ENCODE data around the gene CACNA1G. TPM values are rescaled to one million over a fixed set of nuclear protein-coding genes. Genes with fewer than 3 reads are reported as not detected.

The CACNA1G gene
- total and polyA plus RNA-seq, 2 experiments from 2014 or later, result 3.5 to 4.8 TPM

GRCh38 chr17:50668838-50669581 lies 108.5 kb downstream of the CACNA1G start:
- H3K9me2 ChIP-seq (replicated peaks; ENCODE audit: insufficient read depth), result no peaks in the 10 kb centered on the region
- DNase-seq (ENCODE audit: low spot score), result no peak
- no peaks in the 10 kb centered on the region for H3K9me3 ChIP-seq (ENCODE audit: low read depth)
- no peak for TF ChIP-seq EZH2 (IDR thresholded peaks at IDR 0.05; ENCODE audit: borderline replicate concordance)
- no peak for TF ChIP-seq CTCF (IDR thresholded peaks at IDR 0.05; ENCODE audit: poor library complexity)
- TF ChIP-seq EZH2phosphoT487 (IDR thresholded peaks at IDR 0.05; ENCODE audit: low read depth, severe bottlenecking, unreplicated experiment), result no peak
- no peak overlapping the region for H3K4me3 ChIP-seq
- no peak overlapping the region for H2AFZ ChIP-seq
- H3K79me2 ChIP-seq, result no peaks in the 10 kb centered on the region
- no peak overlapping the region for H3K4me2 ChIP-seq
- H3K36me3 ChIP-seq (replicated peaks; ENCODE audit: insufficient read depth, low read depth), result no peaks in the 10 kb centered on the region
- H4K20me1 ChIP-seq (ENCODE audit: insufficient read depth, poor library complexity, severe bottlenecking), result no peaks in the 10 kb centered on the region
- H3K27ac ChIP-seq, result no peak overlapping the region
- WGBS (ENCODE audit: low lambda C conversion rate, missing lambda C conversion rate), result 93% methylated on average over 9 of the region's 9 CpGs
- no peaks in the 10 kb centered on the region for H3K27me3 ChIP-seq
- H3K4me1 ChIP-seq (ENCODE audit: insufficient read depth), result peaks cover 7% of the 10 kb centered on the region

- TF ChIP-seq CTCF (IDR thresholded peaks at IDR 0.05; ENCODE audit: poor library complexity) (no peak), EZH2phosphoT487 (IDR thresholded peaks at IDR 0.05; ENCODE audit: low read depth, severe bottlenecking, unreplicated experiment) (no peak), EZH2 (IDR thresholded peaks at IDR 0.05; ENCODE audit: borderline replicate concordance) (no peak)
- peaks cover 7% of the 10 kb centered on the region for H3K4me1 ChIP-seq (ENCODE audit: insufficient read depth)
- H3K9me2 ChIP-seq (replicated peaks; ENCODE audit: insufficient read depth), result no peaks in the 10 kb centered on the region
- H3K27me3 ChIP-seq, result no peaks in the 10 kb centered on the region
- H3K4me3 ChIP-seq, result no peak overlapping the region
- H3K4me2 ChIP-seq, result no peak overlapping the region
- no peak for DNase-seq (ENCODE audit: low spot score)
- H3K36me3 ChIP-seq (replicated peaks; ENCODE audit: insufficient read depth, low read depth), result no peaks in the 10 kb centered on the region
- WGBS (ENCODE audit: low lambda C conversion rate, missing lambda C conversion rate), result 95% methylated on average over 5 of the region's 5 CpGs
- H3K79me2 ChIP-seq, result no peaks in the 10 kb centered on the region
- H3K9me3 ChIP-seq (ENCODE audit: low read depth), result no peaks in the 10 kb centered on the region
- H2AFZ ChIP-seq, result no peak overlapping the region
- no peaks in the 10 kb centered on the region for H4K20me1 ChIP-seq (ENCODE audit: insufficient read depth, poor library complexity, severe bottlenecking)
- H3K27ac ChIP-seq, result no peak overlapping the region
Observed at GRCh38 chr17:50672071-50672470, 111.6 kb downstream of the CACNA1G start.

- Histone ChIP-seq H3K27ac (no peak overlapping the region), H2AFZ (no peak overlapping the region), H3K9me3 (ENCODE audit: low read depth) (no peaks in the 10 kb centered on the region), H3K4me3 (no peak overlapping the region), H3K36me3 (replicated peaks; ENCODE audit: insufficient read depth, low read depth) (no peaks in the 10 kb centered on the region), H3K4me1 (ENCODE audit: insufficient read depth) (peaks cover 7% of the 10 kb centered on the region), H3K27me3 (no peaks in the 10 kb centered on the region), H3K79me2 (no peaks in the 10 kb centered on the region), H3K9me2 (replicated peaks; ENCODE audit: insufficient read depth) (no peaks in the 10 kb centered on the region), H4K20me1 (ENCODE audit: insufficient read depth, poor library complexity, severe bottlenecking) (no peaks in the 10 kb centered on the region), H3K4me2 (no peak overlapping the region)
- TF ChIP-seq EZH2 (IDR thresholded peaks at IDR 0.05; ENCODE audit: borderline replicate concordance) (no peak), CTCF (IDR thresholded peaks at IDR 0.05; ENCODE audit: poor library complexity) (no peak), EZH2phosphoT487 (IDR thresholded peaks at IDR 0.05; ENCODE audit: low read depth, severe bottlenecking, unreplicated experiment) (no peak)
- WGBS (ENCODE audit: low lambda C conversion rate, missing lambda C conversion rate), result 96% methylated on average over 20 of the region's 20 CpGs
- DNase-seq (ENCODE audit: low spot score), result no peak
Observed at GRCh38 chr17:50672831-50673551, 112.5 kb downstream of the CACNA1G start.

Data from hepatocyte (in vitro differentiated cells).